IMR-90 (cell line): Measurements from ENCODE around the gene IRF4. TPM values are rescaled to one million over a fixed set of nuclear protein-coding genes. Genes with fewer than 3 reads are reported as not detected.

Experiments
- ATAC-seq: fragments of 200-7000 bp; cut with Tn5 transposase; 2 replicates; pipeline ENCODE4 v1.9.1; 2020; ENCODE audit warnings: low read depth, mild to moderate bottlenecking, moderate library complexity
- BruUV-seq: library from RNA; stranded (reverse); fragments of 400-500 nt; replicated peaks from 2 replicates; lab custom pipeline; 2021; lab: Mats Ljungman, UMichigan
- CTCF ChIA-PET: fragments of 300-600 bp; formaldehyde crosslinking; extraction: SDS; loops from one replicate; lab custom pipeline; 2021; ENCODE audit warnings: antibody characterized with exemption; lab: Yijun Ruan, JAX
- POLR2A ChIA-PET: fragments of 300-600 bp; sonication (Branson Sonifier 250); formaldehyde crosslinking; loops from one replicate; lab custom pipeline; 2022; ENCODE audit warnings: antibody characterized with exemption; ENCODE audit not compliant: unreplicated experiment; lab: Charles Lee
- DNase-seq: peaks from one replicate; pipeline ENCODE4 v3.0.0; 2013
- H2AFZ ChIP-seq: replicated peaks from 2 replicates; pipeline ENCODE3; 2013; ENCODE audit warnings: low read length, mild to moderate bottlenecking; ENCODE audit not compliant: poor library complexity
- H2AK5ac ChIP-seq: 2 replicates; pipeline ENCODE4 v1.6.1; 2013; ENCODE audit warnings: low read depth, low read length, inconsistent platforms
- H2AK9ac ChIP-seq: replicated peaks from 2 replicates; pipeline ENCODE3; 2013; ENCODE audit warnings: mild to moderate bottlenecking, low read depth, low read length, moderate library complexity; ENCODE audit not compliant: poor library complexity
- H2BK120ac ChIP-seq: 2 replicates; pipeline ENCODE4 v1.6.1; 2013; ENCODE audit warnings: low read depth, low read length, inconsistent platforms
- H2BK15ac ChIP-seq: 3 replicates; pipeline ENCODE4 v1.6.1; 2013; ENCODE audit warnings: low read depth, low read length, inconsistent platforms
- H2BK20ac ChIP-seq: 2 replicates; pipeline ENCODE4 v1.6.1; 2013; ENCODE audit warnings: low read depth, mild to moderate bottlenecking, inconsistent platforms, low read length, moderate library complexity
- H2BK5ac ChIP-seq: 2 replicates; pipeline ENCODE4 v1.6.1; 2013; ENCODE audit warnings: mild to moderate bottlenecking, low read depth, low read length, inconsistent platforms; ENCODE audit not compliant: poor library complexity, severe bottlenecking
- H3K14ac ChIP-seq: replicated peaks from 2 replicates; pipeline ENCODE4 v1.6.1; 2013; ENCODE audit warnings: low read depth, low read length, inconsistent platforms
- H3K18ac ChIP-seq: 2 replicates; pipeline ENCODE4 v1.6.1; 2013; ENCODE audit warnings: low read depth, low read length, control low read depth
- H3K23ac ChIP-seq: 2 replicates; pipeline ENCODE4 v1.6.1; 2013; ENCODE audit warnings: low read depth, low read length, inconsistent platforms
- H3K27ac ChIP-seq: 2 replicates; pipeline ENCODE4 v1.5.1; 2013; ENCODE audit warnings: mild to moderate bottlenecking, control low read depth, low read length; ENCODE audit not compliant: insufficient read depth
- H3K27me3 ChIP-seq: 2 replicates; pipeline ENCODE4 v1.6.1; 2013; ENCODE audit warnings: low read length; ENCODE audit not compliant: control insufficient read depth, insufficient read depth
- H3K36me3 ChIP-seq: 2 replicates; pipeline ENCODE4 v1.6.1; 2013; ENCODE audit warnings: low read length, mixed read lengths; ENCODE audit not compliant: control insufficient read depth, insufficient read depth
- H3K4ac ChIP-seq: 2 replicates; pipeline ENCODE4 v1.6.1; 2013; ENCODE audit warnings: low read depth, low read length, inconsistent platforms
- H3K4me1 ChIP-seq: 2 replicates; pipeline ENCODE4 v1.6.1; 2013; ENCODE audit warnings: low read length, mixed read lengths; ENCODE audit not compliant: control insufficient read depth, insufficient read depth
- H3K4me2 ChIP-seq: 2 replicates; pipeline ENCODE4 v1.6.1; 2013; ENCODE audit warnings: low read depth, mild to moderate bottlenecking, control low read depth, low read length, moderate library complexity
- H3K4me3 ChIP-seq: 2 replicates; pipeline ENCODE4 v1.5.1; 2013; ENCODE audit warnings: low read depth, mild to moderate bottlenecking, control low read depth, low read length, moderate library complexity; ENCODE audit not compliant: insufficient read depth
- H3K56ac ChIP-seq: 2 replicates; pipeline ENCODE4 v1.6.1; 2013; ENCODE audit warnings: low read length, inconsistent platforms; ENCODE audit not compliant: insufficient read depth; ENCODE audit errors: extremely low read depth
- H3K79me1 ChIP-seq, 2 experiments: 2 replicates each; pipeline ENCODE4 v1.6.1; 2013; ENCODE audit warnings: low read length in 2 of 2, inconsistent platforms in 1 of 2, low read depth in 1 of 2
- H3K9ac ChIP-seq: 2 replicates; pipeline ENCODE4 v1.6.1; 2013; ENCODE audit warnings: low read depth, low read length, control low read depth
- H3K9me1 ChIP-seq: 2 replicates; pipeline ENCODE4 v1.6.1; 2013; ENCODE audit warnings: low read length, inconsistent platforms; ENCODE audit not compliant: insufficient read depth
- H3K9me3 ChIP-seq: 2 replicates; pipeline ENCODE4 v1.6.1; 2013; ENCODE audit warnings: low read length; ENCODE audit not compliant: control insufficient read depth, insufficient read depth
- H4K20me1 ChIP-seq: 2 replicates; pipeline ENCODE4 v1.6.1; 2013; ENCODE audit warnings: low read length, inconsistent platforms; ENCODE audit not compliant: insufficient read depth
- H4K5ac ChIP-seq: 2 replicates; pipeline ENCODE4 v1.6.1; 2013; ENCODE audit warnings: mild to moderate bottlenecking, low read depth, low read length, control low read depth
- H4K8ac ChIP-seq, 2 experiments: 2 replicates each; pipeline ENCODE4 v1.6.1; 2013; ENCODE audit warnings: low read depth in 2 of 2, low read length in 2 of 2, control low read depth in 1 of 2, inconsistent platforms in 1 of 2
- H4K91ac ChIP-seq: 2 replicates; pipeline ENCODE4 v1.6.1; 2013; ENCODE audit warnings: low read depth, low read length, inconsistent platforms; ENCODE audit not compliant: insufficient read depth
- BHLHE40 ChIP-seq: fragments of 150-350 bp; IDR thresholded peaks from 2 replicates; pipeline ENCODE4 v1.6.1; 2016; ENCODE audit warnings: mild to moderate bottlenecking, low read depth, low read length
- CEBPB ChIP-seq: IDR thresholded peaks from 2 replicates; pipeline ENCODE4 v1.6.1; 2012; ENCODE audit warnings: low read depth, low read length, improper control_type of control experiment
- CTCF ChIP-seq: conservative IDR thresholded peaks from 2 replicates; pipeline ENCODE4 v1.5.1; 2012; ENCODE audit warnings: mild to moderate bottlenecking, low read depth, low read length, improper control_type of control experiment
- ELK1 ChIP-seq: fragments of 150-350 bp; IDR thresholded peaks from 2 replicates; pipeline ENCODE4 v1.6.1; 2016; ENCODE audit warnings: low read depth, mild to moderate bottlenecking, low read length, moderate library complexity, borderline replicate concordance
- MAFK ChIP-seq: IDR thresholded peaks from 2 replicates; pipeline ENCODE4 v1.6.1; 2012; ENCODE audit warnings: low read depth, low read length, improper control_type of control experiment
- MAZ ChIP-seq: IDR thresholded peaks from 2 replicates; pipeline ENCODE4 v1.6.1; 2012; ENCODE audit warnings: low read depth, mild to moderate bottlenecking, low read length, improper control_type of control experiment, moderate library complexity, borderline replicate concordance
- MXI1 ChIP-seq: IDR thresholded peaks from 2 replicates; pipeline ENCODE4 v1.6.1; 2012; ENCODE audit warnings: low read depth, mild to moderate bottlenecking, low read length, moderate library complexity, borderline replicate concordance
- POLR2A ChIP-seq: IDR thresholded peaks from 2 replicates; pipeline ENCODE4 v1.6.1; 2012; ENCODE audit warnings: mild to moderate bottlenecking, low read depth, low read length
- RAD21 ChIP-seq: IDR thresholded peaks from 2 replicates; pipeline ENCODE4 v1.6.1; 2012; ENCODE audit warnings: low read length, improper control_type of control experiment
- RCOR1 ChIP-seq: IDR thresholded peaks from 2 replicates; pipeline ENCODE4 v1.6.1; 2012; ENCODE audit warnings: mild to moderate bottlenecking, low read length, improper control_type of control experiment; ENCODE audit not compliant: insufficient replicate concordance
- RFX5 ChIP-seq: IDR thresholded peaks from 2 replicates; pipeline ENCODE4 v1.8.0; 2012; ENCODE audit warnings: low read depth, mild to moderate bottlenecking, low read length, moderate library complexity
- SMC3 ChIP-seq: fragments of 150-350 bp; IDR thresholded peaks from 2 replicates; pipeline ENCODE4 v1.6.1; 2016; ENCODE audit warnings: low read depth, mild to moderate bottlenecking, antibody characterized with exemption, low read length, moderate library complexity
- USF2 ChIP-seq: fragments of 150-350 bp; IDR thresholded peaks from 2 replicates; pipeline ENCODE4 v1.6.1; 2017; ENCODE audit warnings: mild to moderate bottlenecking, antibody characterized with exemption, low read length, low read depth
- WGBS, 2 experiments: methylation state at CpG; one replicate each; pipeline versions ENCODE4 v1.1.5 to v1.1.7; 2013; ENCODE audit warnings: missing lambda C conversion rate in 2 of 2; ENCODE audit not compliant: insufficient read length in 1 of 2; ENCODE audit errors: extremely low coverage in 2 of 2; 5-methylcytosine and 5-hydroxymethylcytosine counted together
- dilution Hi-C: fragments of 300-500 bp; cut with HindIII; formaldehyde crosslinking; loops from one replicate; pipeline ENCODE4 v1.14.3; 2018; ENCODE audit warnings: low sequenced_read_pairs; ENCODE audit not compliant: unreplicated experiment
- in situ Hi-C: fragments of 300-500 bp; cut with MboI; formaldehyde crosslinking; loops from 3 replicates; pipeline ENCODE4 v1.14.3; 2019; ENCODE audit warnings: low sequenced_read_pairs, inconsistent platforms, mixed read lengths
- intact Hi-C: fragments of 100-400 bp; cut with micrococcal nuclease; formaldehyde crosslinking; loops from 2 replicates; pipeline ENCODE4 v1.10.0; 2022
- polyA plus RNA-seq, 3 experiments: library from polyadenylated mRNA; depleted of rRNA; stranded (reverse); fragments of >200 nt; gene quantifications; 2 replicates each; pipeline ENCODE4 v1.2.3, GENCODE V29; 2012; ENCODE audit warnings: low replicate concordance in 1 of 3
- total RNA-seq: library from RNA; depleted of rRNA; stranded (reverse); fragments of >200 nt; gene quantifications from 2 replicates; pipeline ENCODE4 v1.2.3, GENCODE V29; 2012

IRF4 gene
- total and polyA plus RNA-seq, 2 of the 4 experiments (the other 2 are of a cell fraction) = not detected

- WGBS, 2 experiments = 54% methylated on average over 3 of the region's 12 CpGs; no CpG with 5 or more reads in 1 of the 2 experiments
- no peak overlapping the region for H3K56ac ChIP-seq
- H2BK15ac ChIP-seq = no peak overlapping the region
- peaks cover 3% of the 10 kb centered on the region; the same call in 1 of the 2 replicates for H3K27me3 ChIP-seq
- no peak overlapping the region for H2BK120ac ChIP-seq
- in situ Hi-C loops (no loop called here), dilution Hi-C loops (no loop called here), intact Hi-C loops (no loop called here)
- DNase-seq = no peak
- no peak overlapping the region for H4K91ac ChIP-seq
- H2AK9ac ChIP-seq = no peak overlapping the region
- no peak overlapping the region for H3K4ac ChIP-seq
- TF ChIP-seq CTCF (no peak), MAFK (no peak), MAZ (no peak), CEBPB (no peak), RFX5 (no peak), ELK1 (no peak), RAD21 (no peak), SMC3 (no peak), USF2 (no peak), BHLHE40 (no peak), MXI1 (no peak), POLR2A (no peak), RCOR1 (no peak)
- no peak overlapping the region for H4K5ac ChIP-seq
- no peak overlapping the region for H3K4me2 ChIP-seq
- H3K4me1 ChIP-seq = no peaks in the 10 kb centered on the region
- no peak overlapping the region for H3K4me3 ChIP-seq
- no peak for ATAC-seq
- no peak overlapping the region for H4K8ac ChIP-seq
- no peak overlapping the region for H3K9ac ChIP-seq
- ChIA-PET CTCF (no interaction called here), POLR2A (no interaction called here)
- H3K79me1 ChIP-seq = no peaks in the 10 kb centered on the region
- no peaks in the 10 kb centered on the region for H4K20me1 ChIP-seq
- no peak overlapping the region for H3K14ac ChIP-seq
- no peak overlapping the region for H2BK5ac ChIP-seq
- H3K18ac ChIP-seq = no peak overlapping the region
- H2AK5ac ChIP-seq = no peak overlapping the region
- no peak overlapping the region for H2AFZ ChIP-seq
- H3K36me3 ChIP-seq = no peaks in the 10 kb centered on the region
- H3K23ac ChIP-seq = no peak overlapping the region
- BruUV-seq = no TSS peak
- no peak overlapping the region for H2BK20ac ChIP-seq
- no peaks in the 10 kb centered on the region for H3K9me1 ChIP-seq
- no peaks in the 10 kb centered on the region; the same call in 1 of the 2 replicates for H3K9me3 ChIP-seq
- no peak overlapping the region for H3K27ac ChIP-seq
These were observed 57.5 kb downstream of the IRF4 start for GRCh38 chr6:449057-449430.
